Ishikawa (cell line): Measurements from ENCODE around the gene NSL1.
A peak's percentile ranks its signal among the peaks of the same experiment; 100 is the strongest.

ENCODE experiments used
- CEBPB ChIP-seq: IDR thresholded peaks from 2 replicates; pipeline ENCODE4 v1.6.1; 2012
- CREB1 ChIP-seq: IDR thresholded peaks from 2 replicates; pipeline ENCODE4 v1.6.1; 2012; ENCODE audit warnings: low read depth
- EGR1 ChIP-seq: IDR thresholded peaks from 2 replicates; pipeline ENCODE4 v1.6.1; 2012
- EP300 ChIP-seq: IDR thresholded peaks from 2 replicates; pipeline ENCODE4 v1.6.1; 2012; ENCODE audit warnings: borderline replicate concordance
- FOXM1 ChIP-seq: IDR thresholded peaks from 2 replicates; pipeline ENCODE4 v1.6.1; 2012; ENCODE audit warnings: low read depth, borderline replicate concordance
- NFIC ChIP-seq: IDR thresholded peaks from 2 replicates; pipeline ENCODE4 v1.6.1; 2012
- RAD21 ChIP-seq: IDR thresholded peaks from 2 replicates; pipeline ENCODE4 v1.6.1; 2012; ENCODE audit warnings: low read depth
- TAF1 ChIP-seq: IDR thresholded peaks from 2 replicates; pipeline ENCODE4 v1.6.1; 2012; ENCODE audit warnings: low read depth, mild to moderate bottlenecking
- TCF12 ChIP-seq: IDR thresholded peaks from 2 replicates; pipeline ENCODE4 v1.6.1; 2012; ENCODE audit warnings: low read depth
- TEAD4 ChIP-seq: IDR thresholded peaks from 2 replicates; pipeline ENCODE4 v1.6.1; 2012
- YY1 ChIP-seq: IDR thresholded peaks from 2 replicates; pipeline ENCODE4 v1.6.1; 2012; ENCODE audit warnings: low read depth
- ZBTB7A ChIP-seq: IDR thresholded peaks from 2 replicates; pipeline ENCODE4 v1.6.1; 2012; ENCODE audit warnings: low read depth
- TF ChIP-seq, protein P1 (sequence below): IDR thresholded peaks from 2 replicates; pipeline ENCODE4 v1.6.1; 2012
- TF ChIP-seq, protein P2 (sequence below): IDR thresholded peaks from 2 replicates; pipeline ENCODE4 v1.6.1; 2012
- TF ChIP-seq, protein P3 (sequence below): IDR thresholded peaks from 2 replicates; pipeline ENCODE4 v1.6.1; 2012; ENCODE audit warnings: low read depth, mild to moderate bottlenecking

Gene NSL1

DNA sequence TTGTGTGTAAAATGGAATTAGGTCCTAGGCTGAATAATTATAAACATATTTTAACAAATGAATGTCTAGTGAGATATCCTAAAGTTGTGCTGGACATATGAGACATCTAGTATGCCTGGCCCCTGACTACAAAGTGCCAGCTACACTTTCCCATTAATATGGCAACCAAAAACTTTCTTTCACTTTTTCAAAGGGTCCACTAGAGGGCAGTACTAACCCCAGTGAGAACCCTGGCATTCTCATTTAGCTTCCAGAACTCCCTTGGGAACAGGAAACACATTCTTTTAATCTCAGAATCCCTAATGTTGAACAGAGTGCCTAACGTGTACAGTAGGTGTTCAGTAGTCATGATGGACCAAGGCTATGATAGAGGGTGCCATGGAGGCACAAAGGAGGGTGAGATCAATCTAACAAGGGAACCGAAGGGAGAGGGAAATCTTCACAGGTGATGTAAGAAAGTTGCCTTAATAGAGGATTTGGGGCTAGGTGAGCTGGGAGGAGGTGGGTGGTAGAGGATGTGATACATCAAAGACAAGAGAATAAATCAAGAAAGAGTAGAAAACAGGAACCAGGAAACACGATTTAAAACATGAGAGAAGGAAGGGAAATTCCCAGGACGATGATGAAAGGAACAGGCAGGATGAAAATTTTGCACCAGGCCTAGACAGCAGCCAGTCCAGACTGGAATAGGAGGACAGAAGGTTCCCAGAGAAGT, 41.6 kb downstream of the NSL1 start:
- TF ChIP-seq RAD21 (peak; percentile 55), TEAD4 (0 out of 2 replicates have a peak, but pooled peaks have one; percentile 7), TAF1 (no peak)

DNA sequence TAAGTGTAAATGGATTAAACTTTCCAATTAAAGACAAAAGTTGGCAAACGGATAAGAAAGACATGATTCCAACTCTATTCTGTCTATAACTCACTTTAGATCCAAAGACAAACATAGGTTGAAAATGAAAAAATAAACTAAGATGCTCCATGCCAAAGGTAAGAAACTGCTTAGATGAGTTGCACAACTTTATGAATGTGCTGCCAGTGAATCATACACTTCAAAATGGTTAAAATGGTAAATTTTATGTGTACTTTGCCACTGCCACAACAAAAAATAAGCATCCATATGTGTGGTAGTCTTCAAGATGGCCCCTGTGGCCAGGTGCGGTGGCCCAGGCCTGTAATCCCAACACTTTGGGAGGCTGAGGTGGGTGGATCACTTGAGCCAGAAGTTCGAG, 45.0 kb downstream of the NSL1 start:
- TF ChIP-seq CREB1, result no peak
- TF ChIP-seq, protein P1, sequence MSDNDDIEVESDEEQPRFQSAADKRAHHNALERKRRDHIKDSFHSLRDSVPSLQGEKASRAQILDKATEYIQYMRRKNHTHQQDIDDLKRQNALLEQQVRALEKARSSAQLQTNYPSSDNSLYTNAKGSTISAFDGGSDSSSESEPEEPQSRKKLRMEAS, result no peak
- TF ChIP-seq NFIC, result no peak
- TF ChIP-seq EGR1, result no peak

DNA sequence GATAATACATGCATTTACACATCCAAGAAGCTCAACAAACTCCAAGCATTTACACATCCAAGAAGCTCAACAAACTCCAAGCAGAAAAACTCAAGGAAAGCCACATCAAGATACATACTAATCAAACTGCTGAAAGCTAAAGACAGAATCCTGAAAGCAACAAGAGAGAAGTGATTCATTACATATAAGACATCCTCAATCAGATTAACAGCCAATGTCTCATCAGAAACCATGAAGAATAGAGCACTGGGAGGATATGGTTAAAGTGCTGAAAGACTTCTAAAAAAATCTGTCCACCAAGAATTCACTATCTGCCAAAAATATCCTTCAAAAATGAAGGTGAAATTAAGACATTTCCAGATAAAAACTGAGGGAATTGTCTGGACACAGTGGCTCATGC, 46.3 kb downstream of the NSL1 start:
- TF ChIP-seq YY1 (no peak), NFIC (no peak), TCF12 (no peak), TAF1 (no peak), FOXM1 (no peak), CREB1 (no peak), RAD21 (no peak), CEBPB (no peak), ZBTB7A (no peak), TEAD4 (no peak), EGR1 (no peak), EP300 (no peak)
- TF ChIP-seq, protein P2, sequence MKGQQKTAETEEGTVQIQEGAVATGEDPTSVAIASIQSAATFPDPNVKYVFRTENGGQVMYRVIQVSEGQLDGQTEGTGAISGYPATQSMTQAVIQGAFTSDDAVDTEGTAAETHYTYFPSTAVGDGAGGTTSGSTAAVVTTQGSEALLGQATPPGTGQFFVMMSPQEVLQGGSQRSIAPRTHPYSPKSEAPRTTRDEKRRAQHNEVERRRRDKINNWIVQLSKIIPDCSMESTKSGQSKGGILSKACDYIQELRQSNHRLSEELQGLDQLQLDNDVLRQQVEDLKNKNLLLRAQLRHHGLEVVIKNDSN, result no peak
- TF ChIP-seq, protein P3, sequence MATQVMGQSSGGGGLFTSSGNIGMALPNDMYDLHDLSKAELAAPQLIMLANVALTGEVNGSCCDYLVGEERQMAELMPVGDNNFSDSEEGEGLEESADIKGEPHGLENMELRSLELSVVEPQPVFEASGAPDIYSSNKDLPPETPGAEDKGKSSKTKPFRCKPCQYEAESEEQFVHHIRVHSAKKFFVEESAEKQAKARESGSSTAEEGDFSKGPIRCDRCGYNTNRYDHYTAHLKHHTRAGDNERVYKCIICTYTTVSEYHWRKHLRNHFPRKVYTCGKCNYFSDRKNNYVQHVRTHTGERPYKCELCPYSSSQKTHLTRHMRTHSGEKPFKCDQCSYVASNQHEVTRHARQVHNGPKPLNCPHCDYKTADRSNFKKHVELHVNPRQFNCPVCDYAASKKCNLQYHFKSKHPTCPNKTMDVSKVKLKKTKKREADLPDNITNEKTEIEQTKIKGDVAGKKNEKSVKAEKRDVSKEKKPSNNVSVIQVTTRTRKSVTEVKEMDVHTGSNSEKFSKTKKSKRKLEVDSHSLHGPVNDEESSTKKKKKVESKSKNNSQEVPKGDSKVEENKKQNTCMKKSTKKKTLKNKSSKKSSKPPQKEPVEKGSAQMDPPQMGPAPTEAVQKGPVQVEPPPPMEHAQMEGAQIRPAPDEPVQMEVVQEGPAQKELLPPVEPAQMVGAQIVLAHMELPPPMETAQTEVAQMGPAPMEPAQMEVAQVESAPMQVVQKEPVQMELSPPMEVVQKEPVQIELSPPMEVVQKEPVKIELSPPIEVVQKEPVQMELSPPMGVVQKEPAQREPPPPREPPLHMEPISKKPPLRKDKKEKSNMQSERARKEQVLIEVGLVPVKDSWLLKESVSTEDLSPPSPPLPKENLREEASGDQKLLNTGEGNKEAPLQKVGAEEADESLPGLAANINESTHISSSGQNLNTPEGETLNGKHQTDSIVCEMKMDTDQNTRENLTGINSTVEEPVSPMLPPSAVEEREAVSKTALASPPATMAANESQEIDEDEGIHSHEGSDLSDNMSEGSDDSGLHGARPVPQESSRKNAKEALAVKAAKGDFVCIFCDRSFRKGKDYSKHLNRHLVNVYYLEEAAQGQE, result no peak
- TF ChIP-seq, protein P1, result no peak

DNA sequence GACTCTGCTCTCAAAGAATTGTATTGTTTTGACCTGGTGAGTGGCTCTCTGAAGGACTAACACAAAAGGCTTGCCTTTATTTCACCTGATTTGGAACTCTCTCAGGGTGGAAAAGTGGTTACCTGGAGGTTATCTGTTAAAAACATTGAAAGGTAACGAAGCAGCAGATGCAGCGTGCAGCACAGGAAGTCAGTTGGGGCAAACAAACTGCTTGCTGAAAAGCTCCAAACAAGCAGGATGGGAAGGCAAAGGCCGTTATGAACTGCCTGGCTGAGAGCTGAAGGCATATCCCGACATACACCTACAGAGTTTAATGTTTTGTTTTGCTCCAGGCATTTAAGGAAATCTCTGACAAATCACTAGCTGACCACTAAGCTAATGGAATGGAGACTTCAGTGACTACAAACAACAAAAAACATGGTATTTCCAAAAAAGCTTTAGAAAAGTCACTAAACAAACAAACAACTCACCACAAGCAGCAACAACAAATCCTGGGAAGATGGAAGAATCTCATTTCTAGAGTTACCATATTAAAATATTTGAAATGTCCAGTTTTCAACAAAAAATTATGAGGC, 47.6 kb downstream of the NSL1 start:
- TF ChIP-seq CEBPB, result no peak
- TF ChIP-seq TEAD4, result no peak
- TF ChIP-seq, protein P1, result no peak
- TF ChIP-seq CREB1, result no peak
- no peak for TF ChIP-seq YY1
- TF ChIP-seq FOXM1, result no peak

DNA sequence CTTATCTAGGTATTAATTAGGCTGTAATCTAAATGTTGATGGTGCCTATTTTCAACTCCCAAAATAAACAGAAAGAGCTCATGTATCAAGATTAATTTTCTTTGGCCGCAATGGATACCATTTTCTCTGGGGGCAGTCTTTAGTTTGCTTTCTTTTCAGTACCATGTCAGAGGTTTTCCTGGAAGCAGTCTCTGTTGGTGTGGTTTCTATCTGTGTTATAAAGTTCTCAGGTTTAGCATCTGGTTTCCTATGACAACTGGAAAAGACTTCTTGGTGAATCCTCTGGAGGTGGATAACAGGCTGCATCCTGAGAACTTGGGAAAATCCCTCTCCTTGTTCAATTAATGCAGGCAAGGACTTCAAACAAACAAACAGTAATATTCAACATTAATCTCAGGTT, 53.2 kb downstream of the NSL1 start:
- no peak for TF ChIP-seq RAD21
- no peak for TF ChIP-seq TEAD4

DNA sequence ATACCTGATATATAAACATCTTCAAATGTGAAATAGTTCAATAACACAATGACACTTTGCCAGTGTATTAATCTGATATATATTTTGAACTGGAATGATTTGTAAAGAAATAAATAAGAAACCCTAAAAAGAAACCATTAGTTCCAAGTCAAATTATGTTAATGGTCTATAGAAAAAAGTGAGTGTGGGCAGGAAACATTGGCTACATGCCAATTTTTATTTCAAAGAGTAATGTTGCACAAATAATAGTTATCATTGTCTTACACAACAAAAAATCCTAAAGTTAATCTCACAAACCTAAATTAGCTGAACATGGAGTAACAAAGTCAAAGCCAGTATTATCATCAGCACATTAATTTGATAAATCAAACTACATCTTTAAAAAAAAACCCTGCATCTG, 54.0 kb downstream of the NSL1 start:
- TF ChIP-seq NFIC, result peak; percentile 56; the same call in 1 of the 2 replicates
- TF ChIP-seq, protein P3, result no peak

DNA sequence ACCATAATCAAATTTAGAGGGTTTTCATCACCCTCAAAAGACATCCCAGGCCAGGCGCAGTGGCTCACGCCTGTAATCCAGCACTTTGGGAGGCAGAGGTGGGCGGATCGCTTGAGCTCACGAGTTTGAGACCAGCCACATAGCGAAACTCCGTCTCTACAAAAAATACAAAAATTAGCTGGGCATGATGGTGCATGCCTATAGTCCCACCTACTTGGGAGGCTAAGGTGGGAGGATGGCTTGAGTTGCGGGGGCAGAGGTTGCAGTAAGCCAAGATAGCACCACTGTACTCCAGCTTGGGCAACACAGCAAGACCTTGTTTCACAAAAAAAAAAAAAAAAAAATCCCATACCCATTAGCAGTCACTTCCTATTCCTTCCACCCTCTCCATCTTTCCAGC, 58.5 kb downstream of the NSL1 start:
- no peak for TF ChIP-seq EP300

DNA sequence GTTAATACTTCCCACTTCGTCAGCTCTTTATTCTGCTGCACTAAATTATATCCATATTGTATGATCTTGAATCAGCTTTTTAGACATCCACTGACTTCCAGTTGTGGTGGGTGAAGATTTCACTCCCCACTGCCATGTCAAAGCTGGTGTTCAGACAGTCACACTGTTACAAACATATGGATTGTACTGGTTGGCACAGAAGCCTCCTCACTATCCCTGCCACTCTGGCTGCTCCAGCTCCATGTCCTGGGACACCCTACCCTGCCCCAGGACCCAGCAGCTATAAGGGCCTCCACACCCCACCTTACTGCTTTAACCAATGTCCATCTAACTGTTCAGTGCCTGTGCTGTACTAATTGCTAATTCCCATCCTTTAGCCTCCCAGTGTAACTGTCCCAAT, 59.9 kb downstream of the NSL1 start:
- no peak for TF ChIP-seq ZBTB7A
- no peak for TF ChIP-seq EP300
- no peak for TF ChIP-seq EGR1
- no peak for TF ChIP-seq YY1
- TF ChIP-seq, protein P1, result no peak
- TF ChIP-seq, protein P2, result no peak
- no peak for TF ChIP-seq RAD21
- no peak for TF ChIP-seq TEAD4
- no peak for TF ChIP-seq TAF1
- TF ChIP-seq CREB1, result no peak
- no peak for TF ChIP-seq TCF12
- TF ChIP-seq FOXM1, result no peak
- TF ChIP-seq NFIC, result no peak
- TF ChIP-seq, protein P3, result no peak
- TF ChIP-seq CEBPB, result no peak
